Psoas muscle (tissue), 8 donors: Measurements from ENCODE around the gene TMEM135. TPM values are rescaled to one million over a fixed set of nuclear protein-coding genes. Genes with fewer than 3 reads are reported as not detected.
"Not testable (repeated sequence)": the region's sequence is repeated elsewhere in the genome, so short reads cannot be mapped to it uniquely, and the experiment has no call there.

Source experiments
- ATAC-seq, 4 donors: fragments of 200-7000 bp; cut with Tn5 transposase; one replicate each; pipeline ENCODE4 v1.9.1; 2020; ENCODE audit warnings: moderate library complexity in 3 of 4, mild to moderate bottlenecking in 2 of 4
- DNase-seq, 2 donors: peaks; one replicate each; pipeline ENCODE4 v3.0.0-alpha.2; 2020
- H3K27ac ChIP-seq: fragments of 200-600 bp; one replicate; pipeline ENCODE4 v1.8.0; 2022
- H3K27me3 ChIP-seq, 3 donors: fragments of 200-600 bp in 1 of 3; one replicate each; pipeline versions ENCODE4 v1.6.1 to v1.8.0; 2013 to 2022; ENCODE audit warnings: low read length in 2 of 3, mild to moderate bottlenecking in 2 of 3, moderate library complexity in 1 of 3; ENCODE audit not compliant: insufficient read depth in 3 of 3
- H3K36me3 ChIP-seq, 2 donors: fragments of 200-600 bp in 1 of 2; one replicate each; pipeline versions ENCODE4 v1.6.1 to v1.8.0; 2013 to 2022; ENCODE audit warnings: low read depth in 1 of 2, mild to moderate bottlenecking in 1 of 2, moderate library complexity in 1 of 2; ENCODE audit not compliant: insufficient read depth in 1 of 2
- H3K4me1 ChIP-seq: fragments of 200-600 bp; one replicate; pipeline ENCODE4 v1.8.0; 2022
- H3K4me3 ChIP-seq: fragments of 200-600 bp; one replicate; pipeline ENCODE4 v1.8.0; 2022; ENCODE audit warnings: mild to moderate bottlenecking
- H3K9me3 ChIP-seq: fragments of 200-600 bp; one replicate; pipeline ENCODE4 v1.8.0; 2022
- CTCF ChIP-seq: fragments of 200-600 bp; IDR thresholded peaks from one replicate; pipeline ENCODE4 v1.8.0; 2022; ENCODE audit warnings: antibody characterized with exemption
- WGBS, 3 donors: extraction: QIAGEN DNeasy Blood & Tissue Kit; methylation state at CpG; one replicate each; pipeline versions ENCODE4 v1.1.6 to v1.1.7; 2013; 5-methylcytosine and 5-hydroxymethylcytosine counted together
- intact Hi-C, 2 donors: fragments of 100-400 bp; cut with DNase I; formaldehyde crosslinking; loops; one replicate each; pipeline versions ENCODE4 v1.11.0 to v1.14.2; 2022
- polyA plus RNA-seq, 3 donors: library from polyadenylated mRNA; stranded (reverse); fragments of 200-250 nt; gene quantifications; one replicate each; pipeline ENCODE4 v1.2.3, GENCODE V29; 2013
- total RNA-seq, 4 donors: library from RNA; stranded (reverse); fragmentation: NEBNext Ultra II Directional in 2 of 4; extraction: Animal tissue kit (Norgen Biotek cat#: 25700) in 2 of 4; gene quantifications; one replicate each; pipeline versions ENCODE4 v1.2.1 to v1.2.4, GENCODE V29; 2021 to 2023
- donor health status: healthy with polysubstance abuse.
- donor health status: DM: no; HTN: no; CAD: no; lungs with moderate emphysema.
- donor health status: Bipolar disorder and iron deficiency.
- donor health status: healthy.
- donor health status: DM: yes; HTN: yes; CAD: no.
- donor health status: DM: no; HTN: no; CAD: no.
- donor health status: DM: no; HTN: no; CAD: no.
- donor health status: DM: yes; HTN: yes; CAD: no.

Gene TMEM135
- total and polyA plus RNA-seq, 7 donors, result 4.1 to 26.6 (median 9.4) TPM

GRCh38 chr11:87187076-87187475 lies 149.3 kb downstream of the TMEM135 start:
- TF ChIP-seq CTCF, result no peak
- no peak for DNase-seq
- WGBS, 3 donors, result 83 to 86% (median 84%) methylated on average over 2 of the region's 2 CpGs
- H3K4me1 ChIP-seq, result no peaks in the 10 kb centered on the region
- no peaks in the 10 kb centered on the region for H3K9me3 ChIP-seq
- no peak for ATAC-seq
- no peaks in the 10 kb centered on the region for H3K27me3 ChIP-seq
- no peaks in the 10 kb centered on the region for H3K36me3 ChIP-seq
- intact Hi-C loops, result loop anchor here in 1 of 2 donors (10.0 kb wide), 1 partner anchor 152 kb away; the partner anchor contains the start of gene TMEM135
- H3K4me3 ChIP-seq, result no peak overlapping the region
- no peak overlapping the region for H3K27ac ChIP-seq

GRCh38 chr11:87187930-87188329 lies 150.2 kb downstream of the TMEM135 start:
- no peak for DNase-seq
- no peak overlapping the region for H3K27ac ChIP-seq
- 97 to 100% (median 97%) methylated on average over 2 of the region's 2 CpGs for WGBS, 3 donors
- no peaks in the 10 kb centered on the region for H3K9me3 ChIP-seq
- H3K4me3 ChIP-seq, result no peak overlapping the region
- no peak for ATAC-seq
- no peaks in the 10 kb centered on the region for H3K4me1 ChIP-seq
- H3K27me3 ChIP-seq, result no peaks in the 10 kb centered on the region
- H3K36me3 ChIP-seq, result no peaks in the 10 kb centered on the region
- intact Hi-C loops, result loop anchor here in 1 of 2 donors (10.0 kb wide), 1 partner anchor 153 kb away; the partner anchor contains the start of gene TMEM135
- TF ChIP-seq CTCF, result no peak

- not testable (repeated sequence) for H3K4me3 ChIP-seq, H3K27me3 ChIP-seq, H3K4me1 ChIP-seq, H3K27ac ChIP-seq, ATAC-seq, H3K9me3 ChIP-seq, DNase-seq, H3K36me3 ChIP-seq
- intact Hi-C loops, result loop anchor here in 1 of 2 donors (10.0 kb wide), 1 partner anchor 154 kb away; the partner anchor contains the start of gene TMEM135
- 91 to 97% (median 97%) methylated on average over 8 of the region's 8 CpGs for WGBS, 3 donors
Observed at GRCh38 chr11:87188396-87188795, 150.7 kb downstream of the TMEM135 start.

GRCh38 chr11:87188921-87189320 lies 151.2 kb downstream of the TMEM135 start:
- not testable (repeated sequence) for DNase-seq, ATAC-seq, H3K36me3 ChIP-seq, H3K4me3 ChIP-seq, H3K27ac ChIP-seq, H3K4me1 ChIP-seq, H3K27me3 ChIP-seq, H3K9me3 ChIP-seq
- intact Hi-C loops, result loop anchor here in 1 of 2 donors (10.0 kb wide), 1 partner anchor 154 kb away; the partner anchor contains the start of gene TMEM135
- 93 to 95% (median 95%) methylated on average over 3 of the region's 3 CpGs for WGBS, 3 donors

GRCh38 chr11:87190071-87190470 lies 152.3 kb downstream of the TMEM135 start:
- Histone ChIP-seq H3K9me3 (no peaks in the 10 kb centered on the region), H3K27me3 (no peaks in the 10 kb centered on the region), H3K4me3 (no peak overlapping the region), H3K27ac (no peak overlapping the region), H3K36me3 (no peaks in the 10 kb centered on the region), H3K4me1 (no peaks in the 10 kb centered on the region)
- intact Hi-C loops, result no loop called here
- 85 to 97% (median 87%) methylated on average over 1 of the region's 1 CpG for WGBS, 3 donors
- TF ChIP-seq CTCF, result no peak
- no peak for DNase-seq
- ATAC-seq, result no peak
